ENCODE measurements around the gene HSF2BP.

Gene HSF2BP

DNA sequence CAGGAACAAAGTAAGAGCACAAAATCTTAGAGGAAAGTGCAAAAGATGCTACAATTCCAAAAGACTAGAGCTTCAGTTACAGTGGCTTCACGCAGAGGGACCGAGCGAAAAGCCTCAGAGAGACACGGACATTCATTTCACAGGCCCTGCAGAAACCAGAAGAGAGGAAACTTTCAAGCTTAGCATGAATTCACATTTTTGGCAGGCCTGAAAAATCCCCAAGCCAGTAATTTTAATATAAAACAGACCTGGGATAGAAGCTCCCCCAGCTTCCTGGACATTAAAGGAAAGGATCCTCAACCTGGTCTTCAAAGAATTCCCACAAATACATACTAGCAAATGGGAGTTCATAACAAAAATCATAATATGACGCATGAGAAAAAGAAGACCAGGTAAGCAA is 66.2 kb downstream of the HSF2BP start:
- TF ChIP-seq, protein P1, sequence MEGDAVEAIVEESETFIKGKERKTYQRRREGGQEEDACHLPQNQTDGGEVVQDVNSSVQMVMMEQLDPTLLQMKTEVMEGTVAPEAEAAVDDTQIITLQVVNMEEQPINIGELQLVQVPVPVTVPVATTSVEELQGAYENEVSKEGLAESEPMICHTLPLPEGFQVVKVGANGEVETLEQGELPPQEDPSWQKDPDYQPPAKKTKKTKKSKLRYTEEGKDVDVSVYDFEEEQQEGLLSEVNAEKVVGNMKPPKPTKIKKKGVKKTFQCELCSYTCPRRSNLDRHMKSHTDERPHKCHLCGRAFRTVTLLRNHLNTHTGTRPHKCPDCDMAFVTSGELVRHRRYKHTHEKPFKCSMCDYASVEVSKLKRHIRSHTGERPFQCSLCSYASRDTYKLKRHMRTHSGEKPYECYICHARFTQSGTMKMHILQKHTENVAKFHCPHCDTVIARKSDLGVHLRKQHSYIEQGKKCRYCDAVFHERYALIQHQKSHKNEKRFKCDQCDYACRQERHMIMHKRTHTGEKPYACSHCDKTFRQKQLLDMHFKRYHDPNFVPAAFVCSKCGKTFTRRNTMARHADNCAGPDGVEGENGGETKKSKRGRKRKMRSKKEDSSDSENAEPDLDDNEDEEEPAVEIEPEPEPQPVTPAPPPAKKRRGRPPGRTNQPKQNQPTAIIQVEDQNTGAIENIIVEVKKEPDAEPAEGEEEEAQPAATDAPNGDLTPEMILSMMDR (IDR thresholded peaks at IDR 0.05): no peak

DNA sequence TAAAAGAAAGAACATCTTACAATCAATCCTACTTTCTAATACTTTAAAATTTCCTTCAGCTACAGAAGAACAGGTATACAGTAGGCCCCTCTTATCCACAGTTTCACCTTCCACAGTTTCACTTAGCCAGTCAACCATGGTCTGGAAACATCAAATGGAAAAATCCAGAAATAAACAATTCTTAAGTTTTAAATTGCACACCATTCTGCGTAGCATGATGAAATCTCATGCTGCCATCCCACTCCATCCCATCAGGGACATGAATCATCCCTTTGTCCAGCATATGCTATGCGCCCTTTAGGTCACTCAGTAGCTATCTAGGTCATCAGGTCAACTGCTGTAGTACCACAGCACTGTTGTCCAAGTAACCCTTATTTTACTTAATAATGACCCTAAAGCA is 67.7 kb downstream of the HSF2BP start:
- TF ChIP-seq, protein P1 (IDR thresholded peaks at IDR 0.05): no peak

DNA sequence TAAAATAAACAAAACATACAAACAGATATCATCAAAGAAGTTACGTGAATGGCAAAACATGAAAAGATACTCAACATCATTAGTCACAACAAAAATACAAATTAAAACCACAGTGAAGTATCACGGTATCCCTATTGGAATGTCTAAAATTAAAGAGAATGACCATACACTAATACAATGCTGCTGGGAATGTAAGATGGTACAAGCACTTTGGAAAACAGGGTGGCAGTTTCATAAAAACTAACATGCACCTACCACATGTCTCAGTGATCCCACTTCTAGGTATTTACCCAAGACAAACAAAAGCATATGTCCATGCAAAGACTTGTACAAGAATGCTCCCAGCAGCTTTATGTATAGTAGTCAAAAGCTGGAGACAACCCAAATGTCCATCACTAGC is 69.1 kb downstream of the HSF2BP start:
- TF ChIP-seq, protein P1 (IDR thresholded peaks at IDR 0.05): no peak

DNA sequence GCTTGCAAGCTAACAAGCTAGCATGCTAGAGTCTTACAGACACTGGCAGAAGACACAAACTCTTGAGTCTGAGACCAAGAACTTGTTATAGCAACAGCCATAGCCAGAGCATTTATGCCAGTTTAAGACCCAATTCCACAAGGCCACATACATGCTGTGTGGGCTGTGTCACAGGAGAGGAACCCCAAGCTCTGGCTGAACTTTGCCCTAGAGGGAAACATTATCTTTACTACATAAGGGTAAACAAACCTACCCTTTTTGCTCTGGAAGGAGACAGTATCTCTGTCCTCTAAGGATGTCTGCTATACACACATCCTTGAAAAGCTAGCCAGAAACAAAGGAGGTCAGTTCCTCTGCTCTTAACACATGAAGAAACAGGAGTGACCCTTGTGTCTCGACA is 70.3 kb downstream of the HSF2BP start:
- TF ChIP-seq, protein P1 (IDR thresholded peaks at IDR 0.05): no peak

DNA sequence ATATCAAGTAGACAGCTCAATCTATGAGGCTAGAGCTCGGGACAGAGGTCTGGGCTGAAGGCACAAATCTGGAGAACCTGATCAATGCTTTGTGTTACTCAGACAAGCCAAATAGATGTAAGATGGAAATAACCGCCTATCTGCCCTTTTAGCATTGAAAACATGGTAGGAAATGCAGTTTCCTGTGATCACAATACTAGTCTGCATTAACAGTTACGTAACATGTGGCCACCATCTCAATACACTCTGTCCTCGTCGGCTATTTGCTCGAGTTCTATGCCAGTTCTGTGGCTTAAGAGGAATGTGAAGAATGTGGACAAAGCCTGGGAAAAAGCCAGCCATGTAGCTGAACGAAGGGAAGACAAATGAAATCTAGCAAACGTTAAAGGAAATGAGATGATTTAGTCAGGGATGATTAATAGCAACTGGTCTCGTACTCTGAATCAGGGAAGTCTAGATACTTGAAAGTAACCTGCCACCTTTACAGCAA is 73.3 kb downstream of the HSF2BP start:
- TF ChIP-seq, protein P1 (IDR thresholded peaks at IDR 0.05): no peak

DNA sequence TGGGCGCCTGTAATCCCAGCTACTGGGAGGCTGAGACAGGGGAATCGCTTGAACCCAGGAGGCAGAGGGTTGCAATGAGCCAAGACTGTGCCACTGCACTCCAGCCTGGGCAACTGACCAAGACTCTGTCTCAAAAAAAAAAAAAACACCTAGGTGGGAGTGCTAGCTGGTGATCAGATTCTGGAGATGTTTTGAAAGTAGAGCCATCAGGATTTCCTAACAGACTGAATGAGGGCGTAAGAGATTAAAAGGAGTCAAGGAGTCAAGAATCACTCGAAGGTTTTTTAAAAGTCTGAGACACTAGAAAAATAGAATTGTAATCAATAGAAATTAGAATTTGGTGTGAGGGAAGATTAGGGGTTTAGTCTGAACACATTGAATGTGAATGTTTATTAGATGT is 73.8 kb downstream of the HSF2BP start:
- TF ChIP-seq, protein P1 (IDR thresholded peaks at IDR 0.05): no peak

DNA sequence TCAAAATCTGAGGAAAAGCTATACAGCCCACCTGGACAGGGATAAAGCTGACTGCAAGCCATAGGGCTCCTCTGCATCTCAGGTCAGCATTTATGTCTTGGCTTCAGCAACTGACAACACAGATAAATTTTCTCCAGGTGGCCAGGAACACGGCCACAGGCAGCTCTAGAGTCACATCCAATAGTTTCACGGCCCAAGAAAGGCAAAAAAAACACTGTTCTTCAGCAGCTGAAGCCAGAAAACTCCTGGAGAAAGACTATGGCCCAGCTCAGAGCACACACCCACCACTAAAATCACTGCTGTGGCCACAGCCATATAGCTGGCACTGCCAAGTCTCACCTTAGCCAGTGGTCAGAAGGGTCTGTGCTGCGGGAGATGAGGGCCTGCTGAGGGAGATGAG is 77.8 kb downstream of the HSF2BP start:
- TF ChIP-seq, protein P1 (IDR thresholded peaks at IDR 0.05): no peak

DNA sequence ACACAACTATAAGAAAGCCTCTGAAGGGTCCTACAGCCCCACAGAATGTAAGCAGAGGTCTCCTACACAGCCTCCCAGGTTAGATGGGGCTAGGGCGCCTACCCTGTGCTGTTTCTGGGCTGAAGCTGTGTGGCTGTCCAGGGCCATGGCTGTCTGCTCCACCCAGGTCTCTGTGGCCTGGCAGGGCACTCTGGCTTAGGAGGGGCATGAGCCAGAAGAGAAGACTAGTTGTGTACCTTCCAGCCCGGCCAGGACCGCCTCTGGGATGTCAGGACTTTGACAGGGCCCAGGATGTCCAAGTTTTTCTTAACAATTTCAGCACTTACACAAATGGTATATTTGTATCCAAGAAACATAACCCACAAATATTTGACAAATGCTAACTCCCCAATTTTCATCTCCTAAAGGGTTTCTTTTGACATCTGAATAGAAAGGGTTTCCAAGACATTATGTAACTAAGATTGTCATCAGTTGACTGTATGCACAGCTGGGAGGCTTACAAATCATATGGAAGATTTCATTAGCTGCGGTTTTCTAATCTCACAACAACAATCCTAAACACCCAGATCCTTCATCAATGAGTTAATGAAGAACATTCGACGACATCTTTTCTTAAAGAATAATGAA is 80.5 kb downstream of the HSF2BP start:
- TF ChIP-seq, protein P1 (IDR thresholded peaks at IDR 0.05): no peak
